ENCODE measurements around the gene SLC7A8. TPM values are rescaled to one million over a fixed set of nuclear protein-coding genes. Genes with fewer than 3 reads are reported as not detected.

The SLC7A8 gene
- total RNA-seq, 2 donors from 2014 or later, result 18.4 to 28.0 TPM

- Histone ChIP-seq H3K4me3 (no peak overlapping the region), H3K36me3 (no peaks in the 10 kb centered on the region), H3K27me3 (replicated peaks; ENCODE audit: insufficient read depth) (no peaks in the 10 kb centered on the region), H3K27ac (no peak overlapping the region), H3K4me1 (ENCODE audit: control insufficient read depth in 1 of 2, low read depth in 2 of 2) (no peaks in the 10 kb centered on the region), H3K9me3 (no peaks in the 10 kb centered on the region)
- TF ChIP-seq CTCF (IDR thresholded peaks at IDR 0.05), result no peak
- DNase-seq (ENCODE audit: low spot score) (no peak), ATAC-seq (ENCODE audit: insufficient number of reproducible peaks, low FRiP score, low read depth) (no peak)
Measured at GRCh38 chr14:23106747-23107045, 76.8 kb downstream of the SLC7A8 start.

- Histone ChIP-seq H3K4me3 (no peak overlapping the region), H3K36me3 (no peaks in the 10 kb centered on the region), H3K4me1 (ENCODE audit: control insufficient read depth in 1 of 2, low read depth in 2 of 2) (no peaks in the 10 kb centered on the region), H3K27me3 (replicated peaks; ENCODE audit: insufficient read depth) (no peaks in the 10 kb centered on the region), H3K27ac (no peak overlapping the region), H3K9me3 (no peaks in the 10 kb centered on the region)
- no peak for ATAC-seq (ENCODE audit: insufficient number of reproducible peaks, low FRiP score, low read depth)
- no peak for DNase-seq (ENCODE audit: low spot score)
- TF ChIP-seq CTCF (IDR thresholded peaks at IDR 0.05), result no peak
Measured at GRCh38 chr14:23105348-23105824, 78.1 kb downstream of the SLC7A8 start.

DNA sequence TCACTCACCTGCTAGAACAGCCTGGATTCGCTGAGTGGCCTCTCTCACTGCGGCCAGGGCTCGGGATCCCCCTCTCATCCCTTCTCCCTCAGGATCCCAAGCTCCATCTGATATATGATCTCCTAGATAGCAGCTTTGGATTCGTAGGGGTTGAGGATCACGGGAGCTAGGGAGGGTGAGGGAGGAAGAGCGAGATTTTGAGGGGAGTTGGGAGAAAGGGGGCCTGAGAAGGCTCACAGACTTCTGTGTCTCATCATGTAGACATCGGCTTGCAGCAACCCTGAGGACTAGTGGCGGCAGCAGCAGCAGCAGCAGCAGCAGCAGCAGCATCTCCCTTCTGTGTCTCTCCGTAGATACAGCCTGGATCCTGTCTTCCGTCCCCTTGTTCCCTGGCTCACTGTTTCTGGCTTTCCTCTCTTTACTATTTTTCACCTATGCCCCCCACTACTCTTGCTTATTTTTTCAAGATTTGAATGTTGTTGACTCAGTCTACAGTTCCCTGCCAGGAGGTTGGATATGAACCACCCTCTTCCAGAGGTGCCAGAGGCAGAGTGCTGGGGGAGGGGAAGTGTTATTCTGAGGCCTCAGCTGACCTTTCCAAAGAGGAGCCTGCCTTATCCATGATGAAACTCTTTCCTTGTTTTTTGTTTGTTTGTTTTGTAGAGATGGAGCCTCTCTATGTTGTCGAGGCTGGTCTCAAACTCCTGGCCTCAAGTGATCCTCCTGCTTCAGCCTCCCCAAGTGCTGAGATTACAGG, 78.7 kb downstream of the SLC7A8 start, which contains the start of gene CIROP:
CIROP (minus strand) TSS at position 399 of the 757 bp plus-strand sequence; CDS start at position 330, 69 bp downstream.
- DNase-seq (ENCODE audit: low spot score) (no peak), ATAC-seq (ENCODE audit: insufficient number of reproducible peaks, low FRiP score, low read depth) (no peak)
- H3K9me3 ChIP-seq, result no peaks in the 10 kb centered on the region
- no peaks in the 10 kb centered on the region for H3K36me3 ChIP-seq
- no peaks in the 10 kb centered on the region for H3K27me3 ChIP-seq (replicated peaks; ENCODE audit: insufficient read depth)
- TF ChIP-seq CTCF (IDR thresholded peaks at IDR 0.05), result no peak
- no peak within 1 kb of the TSS for H3K4me3 ChIP-seq
- no peak within 1 kb of the TSS for H3K27ac ChIP-seq
- no peaks in the 10 kb centered on the region for H3K4me1 ChIP-seq (ENCODE audit: control insufficient read depth in 1 of 2, low read depth in 2 of 2)

DNA sequence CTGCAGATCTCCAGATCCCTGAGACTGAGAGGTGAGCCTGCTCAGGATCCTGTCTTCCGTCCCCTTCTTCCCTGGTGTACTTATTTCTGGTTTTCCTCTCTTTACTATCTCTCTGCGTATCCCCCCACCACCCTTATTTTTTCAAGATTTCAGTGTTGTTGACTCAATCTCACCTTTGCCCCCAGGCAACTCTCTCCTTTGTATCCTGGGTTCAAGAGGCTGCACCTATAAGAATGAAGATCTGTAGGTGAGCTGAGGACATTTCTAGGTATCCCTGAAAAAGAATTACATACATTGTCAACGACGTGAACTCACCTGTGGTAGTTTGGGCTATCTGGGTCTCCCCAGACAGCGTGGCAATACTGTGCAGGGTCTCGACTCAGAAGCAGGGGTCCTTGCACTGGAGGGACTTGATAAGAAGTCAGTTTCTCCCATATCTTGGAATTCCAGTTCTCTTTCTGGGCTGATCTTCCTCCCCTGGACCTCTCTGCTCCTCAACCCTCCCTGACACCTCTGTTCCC, 79.3 kb downstream of the SLC7A8 start:
- no peak for ATAC-seq (ENCODE audit: insufficient number of reproducible peaks, low FRiP score, low read depth)
- H3K4me3 ChIP-seq, result no peak overlapping the region
- TF ChIP-seq CTCF (IDR thresholded peaks at IDR 0.05), result no peak
- no peak overlapping the region for H3K27ac ChIP-seq
- H3K36me3 ChIP-seq, result no peaks in the 10 kb centered on the region
- DNase-seq (ENCODE audit: low spot score), result no peak
- no peaks in the 10 kb centered on the region for H3K27me3 ChIP-seq (replicated peaks; ENCODE audit: insufficient read depth)
- no peaks in the 10 kb centered on the region for H3K4me1 ChIP-seq (ENCODE audit: control insufficient read depth in 1 of 2, low read depth in 2 of 2)
- H3K9me3 ChIP-seq, result no peaks in the 10 kb centered on the region

- H3K4me1 ChIP-seq (ENCODE audit: control insufficient read depth in 1 of 2, low read depth in 2 of 2), result no peaks in the 10 kb centered on the region
- H3K4me3 ChIP-seq, result no peak overlapping the region
- H3K9me3 ChIP-seq, result no peaks in the 10 kb centered on the region
- H3K27ac ChIP-seq, result no peak overlapping the region
- DNase-seq (ENCODE audit: low spot score) (no peak), ATAC-seq (ENCODE audit: insufficient number of reproducible peaks, low FRiP score, low read depth) (no peak)
- TF ChIP-seq CTCF (IDR thresholded peaks at IDR 0.05), result no peak
- no peaks in the 10 kb centered on the region for H3K27me3 ChIP-seq (replicated peaks; ENCODE audit: insufficient read depth)
- peaks cover 2% of the 10 kb centered on the region for H3K36me3 ChIP-seq
Measured at GRCh38 chr14:23103581-23103980, 79.9 kb downstream of the SLC7A8 start.

Data from thoracic aorta (tissue), 2 donors.